ENCODE measurements around the gene MYRF. TPM values are rescaled to one million over a fixed set of nuclear protein-coding genes. Genes with fewer than 3 reads are reported as not detected.

Gene MYRF
- total and polyA plus RNA-seq, 2 donors (not counting 1 experiment from before 2014, with no cell fraction given) = 0.27 to 0.34 TPM

GRCh38 chr11:61719978-61720377 lies 32.5 kb upstream of the MYRF start:
- TF ChIP-seq CTCF (IDR thresholded peaks at IDR 0.05) (no peak), EZH2 (IDR thresholded peaks at IDR 0.05; ENCODE audit: borderline replicate concordance, insufficient read depth, low read depth, low read length, poor library complexity, severe bottlenecking) (no peak)
- Histone ChIP-seq H3K27me3 (replicated peaks in 1 of 4; ENCODE audit: control extremely low read depth in 1 of 4, control insufficient read depth in 3 of 4, insufficient read depth in 4 of 4, low read length in 3 of 4) (no peaks in the 10 kb centered on the region), H3K9me3 (ENCODE audit: control extremely low read depth in 1 of 3, control insufficient read depth in 2 of 3, insufficient read depth in 1 of 3, low read length in 2 of 3) (no peaks in the 10 kb centered on the region), H3K4me3 (ENCODE audit: control extremely low read depth in 1 of 5, extremely low read depth in 1 of 5, insufficient read depth in 1 of 5, low read depth in 2 of 5, low read length in 4 of 5) (no peak overlapping the region), H3K4me2 (replicated peaks; ENCODE audit: low read depth, low read length, poor library complexity, severe bottlenecking) (no peak overlapping the region), H3K79me2 (ENCODE audit: control insufficient read depth, insufficient read depth, low read length) (no peaks in the 10 kb centered on the region), H3K27ac (ENCODE audit: low read length in 2 of 2) (no peak overlapping the region), H3K36me3 (replicated peaks in 1 of 2; ENCODE audit: control extremely low read depth in 1 of 2, control insufficient read depth in 1 of 2, extremely low read depth in 1 of 2, insufficient read depth in 2 of 2, low read length in 1 of 2) (no peaks in the 10 kb centered on the region), H3K9ac (ENCODE audit: low read length) (no peak overlapping the region), H2AFZ (ENCODE audit: insufficient read depth, low read depth, low read length, poor library complexity, severe bottlenecking) (no peak overlapping the region), H3K4me1 (ENCODE audit: control insufficient read depth in 2 of 2, insufficient read depth in 2 of 2, low read length in 2 of 2) (no peaks in the 10 kb centered on the region), H4K20me1 (ENCODE audit: control insufficient read depth, insufficient read depth, low read length, poor library complexity, severe bottlenecking) (no peaks in the 10 kb centered on the region)
- H3K27ac Mint-ChIP-seq = no peak overlapping the region
- H3K27me3 Mint-ChIP-seq = peaks cover 6% of the 10 kb centered on the region
- ChIA-PET CTCF (interaction anchor here (1.1 to 1.2 kb wide), 2 partner anchors 13 to 78 kb away, joined by 3 to 4 read pairs; no protein-coding TSS in a partner anchor), POLR2A (no interaction called here)
- no peaks in the 10 kb centered on the region for H3K9me3 Mint-ChIP-seq (ENCODE audit: insufficient read depth)
- H3K4me1 Mint-ChIP-seq = no peaks in the 10 kb centered on the region
- WGBS (ENCODE audit: insufficient coverage) = 96% methylated on average over 10 of the region's 12 CpGs
- intact Hi-C loops (cut with micrococcal nuclease) = no loop called here
- no peak overlapping the region for H3K4me3 Mint-ChIP-seq
- no peak for ATAC-seq (ENCODE audit: low read depth)
- DNase-seq = no peak

GRCh38 chr11:61720597-61720996 lies 31.8 kb upstream of the MYRF start:
- Histone ChIP-seq H3K27ac (ENCODE audit: low read length in 2 of 2) (no peak overlapping the region), H3K4me3 (ENCODE audit: control extremely low read depth in 1 of 5, extremely low read depth in 1 of 5, insufficient read depth in 1 of 5, low read depth in 2 of 5, low read length in 4 of 5) (no peak overlapping the region), H3K27me3 (replicated peaks in 1 of 4; ENCODE audit: control extremely low read depth in 1 of 4, control insufficient read depth in 3 of 4, insufficient read depth in 4 of 4, low read length in 3 of 4) (no peaks in the 10 kb centered on the region), H3K79me2 (ENCODE audit: control insufficient read depth, insufficient read depth, low read length) (no peaks in the 10 kb centered on the region), H3K4me1 (ENCODE audit: control insufficient read depth in 2 of 2, insufficient read depth in 2 of 2, low read length in 2 of 2) (no peaks in the 10 kb centered on the region), H3K9ac (ENCODE audit: low read length) (no peak overlapping the region), H2AFZ (ENCODE audit: insufficient read depth, low read depth, low read length, poor library complexity, severe bottlenecking) (no peak overlapping the region), H3K4me2 (replicated peaks; ENCODE audit: low read depth, low read length, poor library complexity, severe bottlenecking) (no peak overlapping the region), H3K36me3 (replicated peaks in 1 of 2; ENCODE audit: control extremely low read depth in 1 of 2, control insufficient read depth in 1 of 2, extremely low read depth in 1 of 2, insufficient read depth in 2 of 2, low read length in 1 of 2) (no peaks in the 10 kb centered on the region), H4K20me1 (ENCODE audit: control insufficient read depth, insufficient read depth, low read length, poor library complexity, severe bottlenecking) (no peaks in the 10 kb centered on the region), H3K9me3 (ENCODE audit: control extremely low read depth in 1 of 3, control insufficient read depth in 2 of 3, insufficient read depth in 1 of 3, low read length in 2 of 3) (no peaks in the 10 kb centered on the region)
- Mint-ChIP-seq H3K9me3 (ENCODE audit: insufficient read depth) (no peaks in the 10 kb centered on the region), H3K27me3 (peaks cover 6% of the 10 kb centered on the region), H3K27ac (no peak overlapping the region), H3K4me3 (no peak overlapping the region), H3K4me1 (no peaks in the 10 kb centered on the region)
- POLR2A ChIA-PET = no interaction called here
- TF ChIP-seq CTCF (IDR thresholded peaks at IDR 0.05) (no peak), EZH2 (IDR thresholded peaks at IDR 0.05; ENCODE audit: borderline replicate concordance, insufficient read depth, low read depth, low read length, poor library complexity, severe bottlenecking) (no peak)
- ATAC-seq (ENCODE audit: low read depth) = no peak
- intact Hi-C loops (cut with micrococcal nuclease) = no loop called here
- WGBS (ENCODE audit: insufficient coverage) = 95% methylated on average over 20 of the region's 20 CpGs
- CTCF ChIA-PET = no interaction called here
- no peak for DNase-seq

Measured in B cell (primary cell).